CD4-positive, alpha-beta T cell (primary cell): ENCODE measurements around the gene NCKAP5. TPM values are rescaled to one million over a fixed set of nuclear protein-coding genes. Genes with fewer than 3 reads are reported as not detected.

Source experiments
- ATAC-seq: fragments of 200-7000 bp; cut with Tn5 transposase; one replicate; pipeline ENCODE4 v1.10.0; 2022; ENCODE audit warnings: mild to moderate bottlenecking; ENCODE audit not compliant: poor library complexity
- CTCF ChIA-PET: fragments of 350-600 bp; sonication (Branson Sonifier 250); formaldehyde crosslinking; loops from one replicate; lab custom pipeline; 2021; ENCODE audit warnings: antibody characterized with exemption, inconsistent platforms; lab: Charles Lee
- POLR2A ChIA-PET: fragments of 350-600 bp; sonication (Branson Sonifier 250); formaldehyde crosslinking; loops from one replicate; lab custom pipeline; 2021; ENCODE audit warnings: antibody characterized with exemption, inconsistent platforms; lab: Charles Lee
- DNase-seq, 14 experiments: peaks; one replicate each; pipeline ENCODE4 v3.0.0-alpha.2; 2013 to 2020; ENCODE audit warnings: mixed read lengths in 2 of 14
- H3K27ac ChIP-seq, 2 donors: one replicate each; pipeline versions ENCODE4 v1.5.1 to v1.7.0; 2013; ENCODE audit warnings: low read length in 2 of 2, low read depth in 1 of 2, mild to moderate bottlenecking in 1 of 2
- H3K27me3 ChIP-seq, 2 experiments: 1 replicate in 1 of 2; 2 replicates in 1 of 2; pipeline versions ENCODE4 v1.6.1 to v1.7.0; 2013; ENCODE audit warnings: low read length in 2 of 2, control low read depth in 1 of 2, mild to moderate bottlenecking in 1 of 2, moderate library complexity in 1 of 2; ENCODE audit not compliant: insufficient read depth in 2 of 2, control insufficient read depth in 1 of 2
- H3K36me3 ChIP-seq: one replicate; pipeline ENCODE4 v1.6.1; 2013; ENCODE audit warnings: low read length, control low read depth; ENCODE audit not compliant: insufficient read depth
- H3K4me1 ChIP-seq: one replicate; pipeline ENCODE4 v1.6.1; 2013; ENCODE audit warnings: low read length, control low read depth; ENCODE audit not compliant: insufficient read depth
- H3K4me3 ChIP-seq: one replicate; pipeline ENCODE4 v1.5.1; 2013; ENCODE audit warnings: mild to moderate bottlenecking, low read length, moderate library complexity
- H3K9me3 ChIP-seq, 2 experiments: 1 replicate in 1 of 2; 2 replicates in 1 of 2; pipeline versions ENCODE4 v1.6.1 to v1.7.0; 2013; ENCODE audit warnings: low read length in 2 of 2, mild to moderate bottlenecking in 2 of 2, control low read depth in 1 of 2, moderate library complexity in 1 of 2; ENCODE audit not compliant: control insufficient read depth in 1 of 2, insufficient read depth in 1 of 2
- H3K27ac Mint-ChIP-seq: one replicate; pipeline ENCODE4 v1.8.0; 2020; ENCODE audit warnings: mixed read lengths
- H3K27me3 Mint-ChIP-seq: one replicate; pipeline ENCODE4 v1.8.0; 2021; ENCODE audit warnings: mixed read lengths
- H3K36me3 Mint-ChIP-seq: one replicate; pipeline ENCODE4 v1.8.0; 2021; ENCODE audit warnings: low read depth, mixed read lengths
- H3K4me1 Mint-ChIP-seq: one replicate; pipeline ENCODE4 v1.8.0; 2021; ENCODE audit warnings: low read depth, mixed read lengths
- H3K4me3 Mint-ChIP-seq: one replicate; pipeline ENCODE4 v1.8.0; 2020; ENCODE audit warnings: mild to moderate bottlenecking, mixed read lengths
- H3K9me3 Mint-ChIP-seq: one replicate; pipeline ENCODE4 v1.8.0; 2020; ENCODE audit warnings: mixed read lengths
- CTCF ChIP-seq: fragments of 200-600 bp; IDR thresholded peaks from one replicate; pipeline ENCODE4 v1.8.0; 2022; ENCODE audit warnings: antibody characterized with exemption, mild to moderate bottlenecking
- intact Hi-C, 2 experiments: fragments of 100-400 bp; cut with DNase I in 1 of 2; cut with micrococcal nuclease in 1 of 2; formaldehyde crosslinking; loops; one replicate each; pipeline versions ENCODE4 v1.15.1 to v1.9.0; 2023 to 2025; cut with DNase I, micrococcal nuclease
- total RNA-seq, 174 experiments: library from RNA in 2 of 174; stranded (reverse) in 2 of 174; gene quantifications; one replicate each; pipeline ENCODE4 v1.2.3 and lab custom pipeline; 2021 to 2026

Gene NCKAP5
- total RNA-seq, 2 experiments from 2014 or later: not detected

GRCh38 chr2:133506996-133507395, 61.3 kb downstream of the NCKAP5 start:
- Mint-ChIP-seq H3K27ac (no peak overlapping the region), H3K4me3 (no peak overlapping the region), H3K27me3 (peaks cover 3% of the 10 kb centered on the region), H3K4me1 (no peaks in the 10 kb centered on the region), H3K36me3 (no peaks in the 10 kb centered on the region), H3K9me3 (peaks cover 3% of the 10 kb centered on the region)
- no peak overlapping the region for H3K4me3 ChIP-seq
- peaks cover 0 to 6% of the 10 kb centered on the region in 2 experiments for H3K9me3 ChIP-seq
- H3K27me3 ChIP-seq: no peaks in the 10 kb centered on the region
- H3K4me1 ChIP-seq: no peaks in the 10 kb centered on the region
- no peaks in the 10 kb centered on the region for H3K36me3 ChIP-seq
- no peak for TF ChIP-seq CTCF
- CTCF ChIA-PET: no interaction called here
- ATAC-seq: no peak
- DNase-seq: no peak
- H3K27ac ChIP-seq: no peak overlapping the region
- intact Hi-C loops: no loop called here
- POLR2A ChIA-PET: no interaction called here

DNA sequence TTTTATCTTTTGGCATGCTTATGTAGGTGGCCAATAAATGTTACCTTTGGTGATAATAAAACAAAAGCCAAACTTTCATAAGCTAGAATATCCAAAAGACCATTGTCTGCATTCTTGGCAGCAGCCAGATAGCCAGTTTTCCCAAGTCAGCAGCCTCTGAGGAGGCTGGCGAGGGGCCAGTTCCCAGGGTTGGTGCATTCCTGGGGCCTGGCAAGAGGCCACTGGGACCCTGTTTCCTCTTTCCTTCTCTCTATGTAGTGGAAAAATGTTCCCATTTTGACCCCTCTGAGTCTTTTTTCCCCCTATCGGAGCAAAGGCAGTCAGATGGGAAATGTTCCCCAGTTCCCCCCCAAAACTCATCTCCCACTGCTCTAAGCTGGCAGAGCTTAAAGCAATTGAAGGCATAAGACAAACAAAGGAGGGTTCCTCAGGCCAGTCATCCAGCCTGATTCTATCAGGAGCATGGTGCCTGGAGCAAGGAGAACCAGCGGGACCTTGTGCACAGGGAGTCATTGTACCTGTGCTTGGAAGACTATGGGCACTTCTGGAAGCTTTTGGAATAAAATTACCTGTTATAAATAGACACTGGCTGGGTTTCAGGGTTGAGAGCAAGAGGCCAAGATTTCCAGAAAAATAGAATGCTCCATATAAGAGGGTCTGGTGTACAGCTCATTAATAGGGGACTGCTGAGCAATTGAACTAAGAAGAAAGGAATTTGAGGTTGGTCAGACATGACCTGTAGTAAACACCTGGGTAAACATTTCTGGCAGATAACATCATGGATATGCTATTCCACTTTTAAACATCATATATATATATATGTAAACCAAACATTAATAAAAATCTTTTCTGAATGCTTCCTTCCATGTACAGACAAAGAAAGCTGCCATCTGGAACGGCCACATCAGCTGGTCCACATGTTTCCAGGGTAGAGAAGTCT, 63.4 kb downstream of the NCKAP5 start:
- H3K4me3 Mint-ChIP-seq: no peak overlapping the region
- H3K9me3 Mint-ChIP-seq: peaks cover 3% of the 10 kb centered on the region
- DNase-seq: no peak
- H3K27me3 Mint-ChIP-seq: peaks cover 4% of the 10 kb centered on the region
- Histone ChIP-seq H3K4me3 (no peak overlapping the region), H3K36me3 (no peaks in the 10 kb centered on the region), H3K9me3 (no peaks in the 10 kb centered on the region), H3K27ac (no peak overlapping the region), H3K27me3 (no peaks in the 10 kb centered on the region), H3K4me1 (no peaks in the 10 kb centered on the region)
- no peak for ATAC-seq
- H3K4me1 Mint-ChIP-seq: no peaks in the 10 kb centered on the region
- POLR2A ChIA-PET: no interaction called here
- H3K36me3 Mint-ChIP-seq: no peaks in the 10 kb centered on the region
- no peak overlapping the region for H3K27ac Mint-ChIP-seq
- intact Hi-C loops: no loop called here
- CTCF ChIA-PET: no interaction called here
- no peak for TF ChIP-seq CTCF

DNA sequence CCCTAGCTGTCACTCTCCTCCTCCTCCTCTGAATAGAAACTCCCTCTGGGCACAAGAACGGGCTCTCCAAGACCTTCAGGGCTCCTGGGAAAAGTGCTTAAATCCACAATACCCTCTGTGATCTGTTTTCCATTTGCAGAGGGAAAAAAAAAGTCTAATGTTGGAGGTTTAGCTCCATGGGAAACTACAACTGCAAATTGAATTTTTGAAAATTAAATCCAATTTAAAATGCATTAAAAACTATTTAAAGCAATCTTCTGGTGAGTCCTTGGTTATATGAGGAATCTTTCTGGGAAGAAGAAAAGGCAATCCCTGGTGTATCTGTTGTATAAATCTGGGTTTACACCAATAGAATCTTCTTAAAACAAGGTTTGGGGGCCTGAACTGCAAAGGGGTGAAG, 64.3 kb downstream of the NCKAP5 start:
- CTCF ChIA-PET: no interaction called here
- Histone ChIP-seq H3K9me3 (peaks cover 0 to 4% of the 10 kb centered on the region in 2 experiments), H3K36me3 (no peaks in the 10 kb centered on the region), H3K27me3 (no peaks in the 10 kb centered on the region), H3K27ac (no peak overlapping the region), H3K4me3 (no peak overlapping the region), H3K4me1 (no peaks in the 10 kb centered on the region)
- Mint-ChIP-seq H3K9me3 (no peaks in the 10 kb centered on the region), H3K4me3 (no peak overlapping the region), H3K36me3 (no peaks in the 10 kb centered on the region), H3K27ac (no peak overlapping the region), H3K27me3 (peaks cover 4% of the 10 kb centered on the region), H3K4me1 (no peaks in the 10 kb centered on the region)
- TF ChIP-seq CTCF: no peak
- intact Hi-C loops: no loop called here
- ATAC-seq (no peak), DNase-seq (no peak)
- POLR2A ChIA-PET: no interaction called here
